ENCODE measurements around the gene HPS3.
A peak's percentile ranks its signal among the peaks of the same experiment; 100 is the strongest.

DNA sequence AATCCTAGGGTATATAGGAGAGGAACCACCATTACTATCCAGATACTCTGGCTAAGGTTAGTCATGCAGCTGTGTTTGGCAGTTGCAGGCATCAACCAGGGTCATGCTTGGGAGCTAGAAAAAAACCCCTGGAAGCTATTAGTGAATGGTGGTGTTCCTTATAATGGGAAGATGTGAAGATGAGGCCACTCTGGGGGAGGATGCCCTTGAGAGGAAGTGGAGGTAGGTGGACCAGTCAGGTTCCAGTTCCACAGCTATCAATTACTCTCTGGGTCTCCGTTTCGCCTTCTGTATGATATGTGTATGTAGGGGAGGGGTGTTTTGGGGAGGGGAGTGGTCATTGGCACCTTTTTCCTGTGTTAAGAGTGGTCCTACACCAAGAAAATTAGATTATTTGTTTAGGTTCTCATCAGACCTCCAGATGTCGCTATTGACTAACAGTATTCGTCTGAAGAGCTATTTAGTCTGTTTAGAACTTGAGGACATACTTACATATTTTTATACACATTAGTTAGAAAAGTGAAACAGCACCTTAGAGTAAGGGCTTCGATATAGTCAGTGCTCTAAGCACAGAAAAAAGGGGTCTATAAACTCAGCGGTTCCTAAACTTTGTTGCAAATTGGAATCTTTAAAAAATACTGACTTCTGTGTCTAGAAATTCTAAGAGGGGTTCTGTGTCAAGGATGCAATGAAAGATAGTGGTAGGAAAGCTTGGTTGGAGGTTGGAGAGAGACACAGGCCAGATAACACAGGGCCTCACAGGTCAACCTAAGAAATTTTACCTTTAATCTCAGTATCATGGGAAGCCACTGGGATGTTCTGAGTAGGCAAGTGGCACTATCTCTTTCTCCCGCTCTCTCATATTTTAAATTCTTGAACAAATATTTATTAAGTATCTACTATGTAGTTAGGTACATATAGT lies 9.1 kb upstream of the HPS3 start:
- no peak for TF ChIP-seq POLR2A (IDR thresholded peaks at IDR 0.05; ENCODE audit: extremely low read depth, insufficient read length)
- peak; percentile 36 for TF ChIP-seq CTCF (IDR thresholded peaks at IDR 0.05; ENCODE audit: low read depth, low read length)
- no peak for TF ChIP-seq MAX (IDR thresholded peaks at IDR 0.05; ENCODE audit: low read depth, low read length)
- no peak for TF ChIP-seq MYC (IDR thresholded peaks at IDR 0.05; ENCODE audit: low read depth, low read length)
